Dermis blood vessel endothelial cell (primary cell): Measurements from ENCODE around the gene CDYL2. TPM values are rescaled to one million over a fixed set of nuclear protein-coding genes. Genes with fewer than 3 reads are reported as not detected.
"Not testable (repeated sequence)": the region's sequence is repeated elsewhere in the genome, so short reads cannot be mapped to it uniquely, and the experiment has no call there.

Experiments
- DNase-seq: peaks from one replicate; pipeline ENCODE4 v3.0.0; 2010
- total RNA-seq: library from RNA; depleted of rRNA; stranded (reverse); fragments of >200 nt; gene quantifications from 2 replicates; pipeline ENCODE4 v1.2.3, GENCODE V29; 2014

Gene CDYL2
- total RNA-seq, 1 donor from 2014 or later = 30.6 TPM

- no peak for DNase-seq
These were observed 134.7 kb downstream of the CDYL2 start for GRCh38 chr16:80669673-80670072.

- DNase-seq = no peak
These were observed 136.5 kb downstream of the CDYL2 start for GRCh38 chr16:80667925-80668324.

GRCh38 chr16:80667251-80667560 is 137.2 kb downstream of the CDYL2 start:
- DNase-seq = no peak

GRCh38 chr16:80666378-80667250 is 137.8 kb downstream of the CDYL2 start:
- DNase-seq = no peak

- no peak for DNase-seq
These were observed 139.0 kb downstream of the CDYL2 start for GRCh38 chr16:80665356-80665755.

GRCh38 chr16:80664786-80665185 is 139.6 kb downstream of the CDYL2 start:
- DNase-seq = peak; percentile 7

GRCh38 chr16:80664226-80664625 is 140.2 kb downstream of the CDYL2 start:
- DNase-seq = peak; percentile 31

GRCh38 chr16:80663078-80663477 is 141.3 kb downstream of the CDYL2 start:
- no peak for DNase-seq

- DNase-seq = no peak
These were observed 144.5 kb downstream of the CDYL2 start for GRCh38 chr16:80659865-80660264.

GRCh38 chr16:80656711-80657150 is 147.7 kb downstream of the CDYL2 start:
- DNase-seq = peak; percentile 19

GRCh38 chr16:80656161-80656560 is 148.2 kb downstream of the CDYL2 start:
- no peak for DNase-seq

GRCh38 chr16:80655751-80656150 is 148.6 kb downstream of the CDYL2 start:
- DNase-seq = no peak

GRCh38 chr16:80654094-80654862 is 150.1 kb downstream of the CDYL2 start:
- DNase-seq = no peak

- no peak for DNase-seq
These were observed 152.0 kb downstream of the CDYL2 start for GRCh38 chr16:80652441-80652840.

GRCh38 chr16:80650281-80650680 is 154.1 kb downstream of the CDYL2 start:
- not testable (repeated sequence) for DNase-seq

- no peak for DNase-seq
These were observed 164.1 kb downstream of the CDYL2 start for GRCh38 chr16:80640316-80640715.

GRCh38 chr16:80639636-80640035 is 164.8 kb downstream of the CDYL2 start:
- DNase-seq = no peak

GRCh38 chr16:80637621-80638020 is 166.8 kb downstream of the CDYL2 start:
- peak; percentile 12 for DNase-seq

- no peak for DNase-seq
These were observed 172.8 kb downstream of the CDYL2 start for GRCh38 chr16:80631581-80631980.

GRCh38 chr16:80628254-80628653 is 176.1 kb downstream of the CDYL2 start:
- peak; percentile 13 for DNase-seq

- no peak for DNase-seq
These were observed 177.3 kb downstream of the CDYL2 start for GRCh38 chr16:80627108-80627507.

- DNase-seq = peak; percentile 86
These were observed 181.0 kb downstream of the CDYL2 start for GRCh38 chr16:80623376-80623775.

GRCh38 chr16:80622007-80622406 is 182.4 kb downstream of the CDYL2 start:
- no peak for DNase-seq
